Skeletal muscle cell (primary cell): ENCODE measurements around the gene HS6ST1.
A peak's percentile ranks its signal among the peaks of the same experiment; 100 is the strongest.
"Not testable (repeated sequence)": the region's sequence is repeated elsewhere in the genome, so short reads cannot be mapped to it uniquely, and the experiment has no call there.

ENCODE experiments used
- DNase-seq: peaks from one replicate; pipeline ENCODE4 v3.0.0-alpha.2; 2010; ENCODE audit warnings: low read depth
- H3K4me3 ChIP-seq: 2 replicates; pipeline ENCODE4 v1.5.1; 2011; ENCODE audit warnings: low read depth, mild to moderate bottlenecking, control low read depth, low read length, moderate library complexity

HS6ST1 gene

DNA sequence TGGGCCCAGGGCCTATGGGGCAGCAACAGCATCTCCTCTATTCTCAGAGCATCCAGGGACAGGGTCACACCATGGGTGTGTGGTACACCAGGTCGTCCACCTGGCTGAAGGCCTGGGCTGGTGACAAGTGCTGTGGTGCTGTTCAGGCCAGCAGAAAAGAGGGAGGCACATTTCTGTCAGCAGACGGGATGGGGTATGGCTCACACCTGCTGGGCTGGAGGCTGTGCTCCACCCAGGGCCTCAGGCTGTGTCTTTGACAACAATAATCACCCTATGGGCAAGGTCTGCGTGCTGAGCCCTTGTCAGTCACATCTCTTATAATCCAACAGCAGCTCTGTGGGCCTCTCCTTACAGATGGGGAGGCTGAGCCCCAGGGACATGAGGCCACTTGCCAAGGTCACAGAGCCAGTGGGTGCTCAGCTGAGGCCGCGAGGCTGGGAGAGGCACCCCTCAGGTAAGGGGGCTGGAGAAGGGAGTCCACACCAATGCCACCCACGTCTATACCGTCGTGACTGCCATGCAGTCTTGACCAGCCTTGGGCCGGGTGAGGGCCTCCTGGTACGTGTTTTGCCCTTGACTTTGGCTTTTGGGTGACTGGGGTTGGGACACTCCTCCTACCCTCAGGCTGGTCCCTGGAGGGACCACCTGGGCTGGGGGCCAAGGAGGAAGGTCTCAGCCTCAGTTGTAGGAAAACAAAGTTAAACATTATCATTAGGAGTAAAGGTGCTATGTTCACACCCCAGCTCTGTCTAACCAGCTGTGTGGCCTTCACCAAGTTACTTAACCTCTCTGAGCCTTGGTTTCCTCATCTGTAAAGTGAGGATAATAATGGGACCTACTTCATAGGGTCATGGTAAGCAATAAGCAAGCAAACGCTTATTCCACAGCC is 5.6 kb upstream of the HS6ST1 start:
- no peak for DNase-seq
- no peak overlapping the region for H3K4me3 ChIP-seq

DNA sequence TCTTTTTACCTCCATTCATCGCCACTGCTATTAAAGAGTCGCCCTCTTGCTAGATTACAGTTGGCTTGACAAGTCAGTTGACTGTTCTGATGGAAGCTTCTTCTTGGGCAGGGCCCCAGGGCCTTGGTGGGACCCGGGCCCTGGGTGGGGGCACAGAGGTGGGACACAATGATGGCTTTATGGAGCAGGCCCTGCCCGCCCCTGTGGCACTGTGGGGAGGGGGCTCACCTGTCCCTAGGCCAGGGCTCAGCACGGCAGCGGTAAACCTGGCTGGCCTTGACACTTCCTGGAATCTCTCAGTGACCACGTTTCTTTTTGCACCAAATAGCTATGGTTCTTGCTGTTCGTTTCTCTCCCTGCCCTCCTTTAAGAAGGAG is 4.9 kb upstream of the HS6ST1 start:
- no peak overlapping the region for H3K4me3 ChIP-seq
- DNase-seq, result no peak

- peak overlapping the region; percentile 53 for H3K4me3 ChIP-seq
- DNase-seq, result no peak
Observed at GRCh38 chr2:128322715-128323554, 4.3 kb upstream of the HS6ST1 start.

- DNase-seq, result no peak
- H3K4me3 ChIP-seq, result peak overlapping the region; percentile 53
Observed at GRCh38 chr2:128321784-128322714, 3.4 kb upstream of the HS6ST1 start.

GRCh38 chr2:128320906-128321771 is 2.5 kb upstream of the HS6ST1 start:
- no peak overlapping the region for H3K4me3 ChIP-seq
- no peak for DNase-seq

GRCh38 chr2:128320192-128320905 is 1.7 kb upstream of the HS6ST1 start:
- DNase-seq, result no peak

GRCh38 chr2:128319631-128320191 is 1.0 kb upstream of the HS6ST1 start:
- no peak for DNase-seq
- H3K4me3 ChIP-seq, result no peak overlapping the region

More at GRCh38 chr2:128320192-128320905, 1.7 kb upstream of the HS6ST1 start:
- H3K4me3 ChIP-seq, result no peak overlapping the region

GRCh38 chr2:128318245-128318644 is 423 bp downstream of the HS6ST1 start:
- H3K4me3 ChIP-seq, result peak overlapping the region; percentile 81
- DNase-seq, result not testable (repeated sequence)

GRCh38 chr2:128317899-128318225 is 806 bp downstream of the HS6ST1 start:
- DNase-seq, result not testable (repeated sequence)
- H3K4me3 ChIP-seq, result peak overlapping the region; percentile 81

GRCh38 chr2:128317181-128317898 is 1.3 kb downstream of the HS6ST1 start:
- peak overlapping the region; percentile 81 for H3K4me3 ChIP-seq
- DNase-seq, result no peak

GRCh38 chr2:128316777-128317180 is 1.9 kb downstream of the HS6ST1 start:
- peak overlapping the region; percentile 81 for H3K4me3 ChIP-seq
- DNase-seq, result no peak

DNA sequence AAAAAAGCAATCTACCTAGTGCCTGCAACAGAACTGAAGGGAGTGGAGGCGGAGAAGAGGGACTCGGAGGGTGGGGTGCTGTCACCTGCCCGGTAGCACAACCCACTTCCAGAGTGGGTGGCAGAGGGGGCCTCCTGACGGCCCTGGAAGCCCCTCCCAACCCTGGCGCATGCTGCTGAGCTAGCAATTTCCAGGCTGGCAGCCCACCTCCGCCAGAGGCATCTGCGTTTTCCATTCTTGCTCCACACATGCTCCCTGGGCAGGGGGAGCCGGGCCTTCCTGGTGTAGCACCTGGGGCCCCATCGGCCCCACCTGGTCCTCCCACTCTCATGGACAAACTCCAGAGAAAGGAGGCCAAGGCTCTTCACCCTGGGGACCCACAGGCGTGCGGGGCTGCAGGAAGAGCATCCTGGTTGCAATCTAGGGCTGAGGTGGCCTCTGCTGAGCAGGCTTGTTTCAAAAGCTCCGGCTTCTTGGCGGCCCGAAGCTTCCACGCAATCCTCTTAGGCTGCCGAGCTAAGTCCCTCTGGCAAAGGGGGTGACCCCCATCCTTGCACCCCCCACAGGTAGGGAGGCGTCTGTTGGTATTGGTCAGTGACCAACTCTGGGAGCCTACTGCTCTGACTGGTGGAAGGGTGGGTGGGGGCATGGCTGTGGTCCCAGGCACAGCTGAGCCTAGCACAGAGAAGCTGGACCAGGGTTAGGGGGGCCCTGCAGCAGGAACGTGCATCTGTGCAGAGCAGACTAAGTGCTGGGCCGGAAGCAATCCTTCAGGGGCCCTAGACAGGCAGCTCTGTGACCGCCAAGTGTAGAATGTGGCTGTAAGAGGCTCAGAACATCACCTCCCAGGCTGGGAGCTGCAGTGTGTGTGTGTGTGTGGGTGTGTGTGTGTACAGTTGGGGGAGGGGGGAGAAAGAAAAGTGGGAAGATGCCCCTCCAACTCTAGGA is 2.6 kb downstream of the HS6ST1 start:
- no peak for DNase-seq
- peak overlapping the region; percentile 81 for H3K4me3 ChIP-seq

GRCh38 chr2:128315122-128315828 is 3.4 kb downstream of the HS6ST1 start:
- peak overlapping the region; percentile 81 for H3K4me3 ChIP-seq
- DNase-seq, result no peak

- no peak overlapping the region for H3K4me3 ChIP-seq
- DNase-seq, result no peak
Observed at GRCh38 chr2:128314348-128315121, 4.1 kb downstream of the HS6ST1 start.

DNA sequence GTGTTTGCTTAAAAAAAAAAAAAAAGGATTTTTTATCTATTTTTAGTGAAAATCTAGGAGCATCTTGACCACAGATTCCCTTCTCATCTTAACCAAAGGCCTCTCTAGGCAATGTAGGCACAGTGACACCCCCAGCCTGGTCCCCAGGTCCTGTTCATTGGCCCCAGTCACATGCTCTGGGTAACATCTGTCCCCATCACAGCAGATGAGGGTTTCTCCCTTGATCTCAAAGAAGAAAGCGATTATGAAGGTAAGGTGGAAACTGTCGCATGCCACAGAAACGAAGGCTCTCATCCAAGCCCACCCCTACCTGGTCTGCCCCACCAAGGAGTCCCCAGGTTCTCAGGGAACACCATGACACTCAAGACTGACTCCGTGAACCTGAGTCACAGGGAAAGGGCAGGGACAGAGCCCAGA is 4.7 kb downstream of the HS6ST1 start:
- no peak for DNase-seq
- H3K4me3 ChIP-seq, result no peak overlapping the region
